MM.1S (cell line): ENCODE results near the gene CES4A.

Experiments
- DNase-seq: peaks from one replicate; pipeline ENCODE4 v3.0.0-alpha.2; 2015
- H2AFZ ChIP-seq: fragments of 300-600 bp; sonication (generic); 2 replicates; pipeline ENCODE4 v1.6.0; 2016; ENCODE audit warnings: antibody characterized with exemption, low read length
- H3F3A ChIP-seq: fragments of 300-600 bp; sonication (generic); 2 replicates; pipeline ENCODE4 v1.6.1; 2016; ENCODE audit warnings: mild to moderate bottlenecking, antibody characterized with exemption, low read length, moderate library complexity, mixed read lengths; ENCODE audit not compliant: insufficient read depth
- H3K27ac ChIP-seq: fragments of 300-600 bp; sonication (generic); 2 replicates; pipeline ENCODE4 v1.5.1; 2016; ENCODE audit warnings: mild to moderate bottlenecking, low read length
- H3K27me3 ChIP-seq: fragments of 300-600 bp; sonication (generic); replicated peaks from 2 replicates; pipeline ENCODE4 v1.6.0; 2016; ENCODE audit warnings: low read length; ENCODE audit not compliant: insufficient read depth
- H3K36me3 ChIP-seq: fragments of 300-600 bp; sonication (generic); replicated peaks from 2 replicates; pipeline ENCODE4 v1.6.1; 2016; ENCODE audit warnings: mild to moderate bottlenecking, low read length, mixed read lengths; ENCODE audit not compliant: insufficient read depth
- H3K4me1 ChIP-seq: fragments of 300-600 bp; sonication (generic); 2 replicates; pipeline ENCODE4 v1.6.1; 2016; ENCODE audit warnings: low read length, mixed read lengths
- H3K4me2 ChIP-seq: fragments of 300-600 bp; sonication (generic); 2 replicates; pipeline ENCODE4 v1.6.0; 2016; ENCODE audit warnings: low read depth, low read length
- H3K4me3 ChIP-seq: fragments of 300-600 bp; sonication (generic); 2 replicates; pipeline ENCODE4 v1.5.1; 2016; ENCODE audit warnings: low read length, mixed read lengths
- H3K79me2 ChIP-seq: fragments of 300-600 bp; sonication (generic); 2 replicates; pipeline ENCODE4 v1.6.1; 2016; ENCODE audit warnings: mixed run types, low read length, mixed read lengths
- H3K9ac ChIP-seq: fragments of 300-600 bp; sonication (generic); 2 replicates; pipeline ENCODE4 v1.6.1; 2016; ENCODE audit warnings: low read length, mixed read lengths
- H3K9me2 ChIP-seq: fragments of 300-600 bp; sonication (generic); replicated peaks from 2 replicates; pipeline ENCODE4 v1.6.1; 2016; ENCODE audit warnings: mild to moderate bottlenecking, low read length, mixed read lengths; ENCODE audit not compliant: insufficient read depth
- H3K9me3 ChIP-seq: fragments of 300-600 bp; sonication (generic); replicated peaks from 2 replicates; pipeline ENCODE4 v1.6.1; 2016; ENCODE audit warnings: mild to moderate bottlenecking, low read length, mixed read lengths; ENCODE audit not compliant: insufficient read depth
- H4K20me1 ChIP-seq: fragments of 300-600 bp; sonication (generic); 2 replicates; pipeline ENCODE4 v1.6.1; 2016; ENCODE audit warnings: mild to moderate bottlenecking, low read length, moderate library complexity, mixed read lengths; ENCODE audit not compliant: insufficient read depth
- EZH2 ChIP-seq: fragments of 300-600 bp; sonication (generic); optimal IDR thresholded peaks from 2 replicates; pipeline ENCODE3; 2017; ENCODE audit warnings: low read depth, mild to moderate bottlenecking, antibody characterized with exemption, low read length, mixed read lengths
- EZH2phosphoT487 ChIP-seq: fragments of 300-600 bp; sonication (generic); IDR thresholded peaks from 2 replicates; pipeline ENCODE4 v1.6.1; 2018; ENCODE audit warnings: antibody characterized with exemption, low read length
- TF ChIP-seq, protein P1 (sequence below): fragments of 300-600 bp; sonication (generic); IDR thresholded peaks from 2 replicates; pipeline ENCODE4 v1.5.1; 2016; ENCODE audit warnings: antibody characterized with exemption, low read length, mixed read lengths

CES4A gene

DNA sequence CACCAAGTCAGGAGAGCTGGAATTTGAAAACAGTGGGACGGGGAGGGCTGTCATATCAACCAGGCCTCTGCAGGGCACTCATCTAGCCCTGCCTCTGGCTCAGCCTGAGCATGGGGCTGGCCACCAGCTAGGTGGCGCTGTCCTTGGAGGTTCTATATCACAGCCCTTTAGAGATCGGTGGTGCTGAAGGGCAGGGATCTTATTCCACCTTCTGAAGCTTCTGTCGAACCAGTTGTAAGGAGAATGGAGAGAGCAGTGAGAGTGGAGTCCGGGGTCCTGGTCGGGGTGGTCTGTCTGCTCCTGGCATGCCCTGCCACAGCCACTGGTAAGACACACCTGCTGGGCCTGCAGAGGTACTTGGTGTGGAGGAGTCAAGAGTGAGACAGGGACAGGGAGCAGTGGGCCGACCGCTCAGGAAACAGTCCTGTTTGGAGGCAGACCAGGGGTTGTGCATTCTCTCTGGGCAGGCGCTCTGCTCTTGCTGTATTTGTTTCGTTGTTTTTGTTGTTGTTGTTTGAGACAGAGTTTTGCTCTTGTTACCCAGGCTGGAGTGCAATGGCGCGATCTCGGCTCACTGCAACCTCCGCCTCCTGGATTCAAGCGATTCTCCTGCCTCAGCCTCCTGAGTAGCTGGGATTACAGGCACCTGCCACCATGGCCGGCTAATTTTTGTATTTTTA lies 27.2 kb upstream of the CES4A start, which contains the start of gene CES3:
TSS of gene CES3 (plus strand) at position 202 of the 680 bp plus-strand sequence. CDS start at position 244, 42 bp downstream.
- no peaks in the 10 kb centered on the region for H3K9me3 ChIP-seq
- H4K20me1 ChIP-seq: no peaks in the 10 kb centered on the region
- TF ChIP-seq EZH2phosphoT487: no peak
- TF ChIP-seq, protein P1, sequence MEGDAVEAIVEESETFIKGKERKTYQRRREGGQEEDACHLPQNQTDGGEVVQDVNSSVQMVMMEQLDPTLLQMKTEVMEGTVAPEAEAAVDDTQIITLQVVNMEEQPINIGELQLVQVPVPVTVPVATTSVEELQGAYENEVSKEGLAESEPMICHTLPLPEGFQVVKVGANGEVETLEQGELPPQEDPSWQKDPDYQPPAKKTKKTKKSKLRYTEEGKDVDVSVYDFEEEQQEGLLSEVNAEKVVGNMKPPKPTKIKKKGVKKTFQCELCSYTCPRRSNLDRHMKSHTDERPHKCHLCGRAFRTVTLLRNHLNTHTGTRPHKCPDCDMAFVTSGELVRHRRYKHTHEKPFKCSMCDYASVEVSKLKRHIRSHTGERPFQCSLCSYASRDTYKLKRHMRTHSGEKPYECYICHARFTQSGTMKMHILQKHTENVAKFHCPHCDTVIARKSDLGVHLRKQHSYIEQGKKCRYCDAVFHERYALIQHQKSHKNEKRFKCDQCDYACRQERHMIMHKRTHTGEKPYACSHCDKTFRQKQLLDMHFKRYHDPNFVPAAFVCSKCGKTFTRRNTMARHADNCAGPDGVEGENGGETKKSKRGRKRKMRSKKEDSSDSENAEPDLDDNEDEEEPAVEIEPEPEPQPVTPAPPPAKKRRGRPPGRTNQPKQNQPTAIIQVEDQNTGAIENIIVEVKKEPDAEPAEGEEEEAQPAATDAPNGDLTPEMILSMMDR: peak; percentile 96
- no peak for TF ChIP-seq EZH2
- peak within 1 kb of the TSS; percentile 87 for H2AFZ ChIP-seq
- H3K9me2 ChIP-seq: no peaks in the 10 kb centered on the region
- no peak within 1 kb of the TSS for H3K27ac ChIP-seq
- peak within 1 kb of the TSS; percentile 47; the same call in 1 of the 2 replicates for H3K4me3 ChIP-seq
- H3K4me1 ChIP-seq: no peaks in the 10 kb centered on the region
- H3K79me2 ChIP-seq: no peaks in the 10 kb centered on the region
- peak within 1 kb of the TSS; percentile 13; the same call in 1 of the 2 replicates for H3K9ac ChIP-seq
- H3K27me3 ChIP-seq: peaks cover 13% of the 10 kb centered on the region
- peak; percentile 77 for DNase-seq
- peak within 1 kb of the TSS; percentile 55 for H3K4me2 ChIP-seq
- no peaks in the 10 kb centered on the region for H3K36me3 ChIP-seq
- H3F3A ChIP-seq: no peaks in the 10 kb centered on the region

DNA sequence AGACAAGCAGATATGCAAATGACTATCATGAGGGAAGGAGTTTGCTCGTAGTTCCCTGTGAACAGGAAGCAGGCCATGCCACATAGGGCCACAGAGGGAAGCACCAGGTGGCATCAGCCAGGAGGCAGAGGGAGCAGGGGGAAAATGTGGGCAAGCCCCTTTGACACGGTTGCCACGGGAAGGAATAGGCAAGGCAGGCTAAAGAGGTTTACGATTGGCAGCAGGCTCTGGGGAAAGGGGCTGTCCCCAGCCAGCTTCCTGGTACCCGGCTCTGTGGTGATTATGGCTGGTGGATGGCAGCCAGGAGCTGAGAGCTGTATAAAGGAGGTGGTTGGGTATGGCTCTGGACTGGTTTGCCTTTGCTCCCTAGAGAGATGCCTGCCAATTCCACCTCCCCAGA lies 26.5 kb upstream of the CES4A start:
- Histone ChIP-seq H3K4me2 (no peak overlapping the region), H2AFZ (no peak overlapping the region), H3K9me2 (no peaks in the 10 kb centered on the region), H3K9ac (no peak overlapping the region), H3K9me3 (no peaks in the 10 kb centered on the region), H4K20me1 (no peaks in the 10 kb centered on the region), H3K36me3 (no peaks in the 10 kb centered on the region), H3F3A (no peaks in the 10 kb centered on the region), H3K27me3 (peaks cover 15% of the 10 kb centered on the region), H3K79me2 (no peaks in the 10 kb centered on the region), H3K4me3 (no peak overlapping the region), H3K4me1 (no peaks in the 10 kb centered on the region), H3K27ac (no peak overlapping the region)
- DNase-seq: no peak
- TF ChIP-seq EZH2 (no peak), EZH2phosphoT487 (no peak)
- TF ChIP-seq, protein P1: no peak

DNA sequence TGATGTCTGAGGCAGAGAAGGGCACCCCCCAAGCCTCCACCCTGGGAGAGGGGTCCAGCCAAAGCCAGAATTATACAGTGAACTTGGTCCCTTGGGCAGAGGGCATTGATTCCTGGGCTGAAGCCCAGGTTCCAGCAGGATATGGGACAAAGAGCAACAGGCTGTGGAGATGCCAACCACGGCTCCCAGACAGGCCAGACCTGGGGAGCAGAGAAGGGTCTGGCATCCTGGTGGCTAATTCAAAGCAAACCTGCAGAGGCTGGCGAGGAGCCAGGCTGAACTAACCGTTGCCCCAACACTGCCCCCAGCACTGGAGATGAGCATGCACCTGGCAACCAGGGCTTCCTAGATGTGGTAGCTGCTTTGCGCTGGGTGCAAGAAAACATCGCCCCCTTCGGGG lies 24.3 kb upstream of the CES4A start:
- H3K4me3 ChIP-seq: no peak overlapping the region
- H3K79me2 ChIP-seq: no peaks in the 10 kb centered on the region
- H3K9ac ChIP-seq: no peak overlapping the region

More for the DNA sequence above, 24.3 kb upstream of the CES4A start:
- Histone ChIP-seq H3K4me1 (no peaks in the 10 kb centered on the region), H3K27me3 (peaks cover 17% of the 10 kb centered on the region), H3F3A (no peaks in the 10 kb centered on the region), H3K36me3 (no peaks in the 10 kb centered on the region), H4K20me1 (no peaks in the 10 kb centered on the region), H3K27ac (no peak overlapping the region), H3K9me2 (no peaks in the 10 kb centered on the region), H3K4me2 (no peak overlapping the region), H2AFZ (no peak overlapping the region), H3K9me3 (no peaks in the 10 kb centered on the region)
- DNase-seq: no peak
- TF ChIP-seq, protein P1: no peak
- TF ChIP-seq EZH2phosphoT487 (no peak), EZH2 (no peak)
